Osteocyte (in vitro differentiated cells): ENCODE results near the gene GALNTL6. TPM values are rescaled to one million over a fixed set of nuclear protein-coding genes. Genes with fewer than 3 reads are reported as not detected.

Experiments used
- DNase-seq: peaks from one replicate; pipeline ENCODE4 v3.0.0; 2021; ENCODE audit warnings: mixed read lengths; ENCODE audit not compliant: unreplicated experiment; ENCODE audit errors: extremely low spot score
- H3K27ac Mint-ChIP-seq: one replicate; pipeline ENCODE4 v1.8.0; 2021; ENCODE audit warnings: mild to moderate bottlenecking, mixed read lengths; ENCODE audit not compliant: unreplicated experiment
- H3K27me3 Mint-ChIP-seq: one replicate; pipeline ENCODE4 v1.8.0; 2021; ENCODE audit warnings: mixed read lengths; ENCODE audit not compliant: unreplicated experiment
- H3K36me3 Mint-ChIP-seq: one replicate; pipeline ENCODE4 v1.8.0; 2021; ENCODE audit warnings: mixed read lengths; ENCODE audit not compliant: unreplicated experiment
- H3K4me1 Mint-ChIP-seq: one replicate; pipeline ENCODE4 v1.8.0; 2021; ENCODE audit warnings: mixed read lengths; ENCODE audit not compliant: unreplicated experiment
- H3K4me3 Mint-ChIP-seq: one replicate; pipeline ENCODE4 v1.8.0; 2021; ENCODE audit warnings: mild to moderate bottlenecking, moderate library complexity, mixed read lengths; ENCODE audit not compliant: unreplicated experiment
- H3K9me3 Mint-ChIP-seq: one replicate; pipeline ENCODE4 v1.8.0; 2021; ENCODE audit warnings: mixed read lengths; ENCODE audit not compliant: unreplicated experiment
- CTCF ChIP-seq: fragments of 200-600 bp; sonication (generic); IDR thresholded peaks from 2 replicates; pipeline ENCODE4 v1.5.0; 2021; ENCODE audit warnings: antibody characterized with exemption, mild to moderate bottlenecking, moderate library complexity
- total RNA-seq: library from RNA; stranded (reverse); gene quantifications from 2 replicates; pipeline ENCODE4 v1.2.1, GENCODE V29; 2021

GALNTL6 gene
- total RNA-seq, 1 donor from 2014 or later = not detected

- H3K27me3 Mint-ChIP-seq = no peaks in the 10 kb centered on the region
- no peak for TF ChIP-seq CTCF
- no peak overlapping the region for H3K27ac Mint-ChIP-seq
- no peaks in the 10 kb centered on the region for H3K9me3 Mint-ChIP-seq
- H3K36me3 Mint-ChIP-seq = no peaks in the 10 kb centered on the region
- no peaks in the 10 kb centered on the region for H3K4me1 Mint-ChIP-seq
- no peak for DNase-seq
- H3K4me3 Mint-ChIP-seq = no peak overlapping the region
Observed at GRCh38 chr4:172099376-172099775, 286.2 kb downstream of the GALNTL6 start.

GRCh38 chr4:172103456-172103855, 290.3 kb downstream of the GALNTL6 start:
- Mint-ChIP-seq H3K36me3 (no peaks in the 10 kb centered on the region), H3K27ac (no peak overlapping the region), H3K9me3 (peaks cover 2% of the 10 kb centered on the region), H3K4me3 (no peak overlapping the region), H3K4me1 (no peaks in the 10 kb centered on the region), H3K27me3 (no peaks in the 10 kb centered on the region)
- DNase-seq = no peak
- no peak for TF ChIP-seq CTCF

GRCh38 chr4:172104539-172104938, 291.3 kb downstream of the GALNTL6 start:
- no peaks in the 10 kb centered on the region for H3K36me3 Mint-ChIP-seq
- H3K27ac Mint-ChIP-seq = no peak overlapping the region
- peaks cover 3% of the 10 kb centered on the region for H3K9me3 Mint-ChIP-seq
- H3K4me1 Mint-ChIP-seq = no peaks in the 10 kb centered on the region
- TF ChIP-seq CTCF = no peak
- H3K27me3 Mint-ChIP-seq = no peaks in the 10 kb centered on the region
- no peak overlapping the region for H3K4me3 Mint-ChIP-seq
- no peak for DNase-seq

GRCh38 chr4:172105918-172106317, 292.7 kb downstream of the GALNTL6 start:
- H3K36me3 Mint-ChIP-seq = no peaks in the 10 kb centered on the region
- no peaks in the 10 kb centered on the region for H3K4me1 Mint-ChIP-seq
- no peak for DNase-seq
- no peak overlapping the region for H3K4me3 Mint-ChIP-seq
- H3K9me3 Mint-ChIP-seq = peaks cover 3% of the 10 kb centered on the region
- H3K27ac Mint-ChIP-seq = no peak overlapping the region
- H3K27me3 Mint-ChIP-seq = no peaks in the 10 kb centered on the region
- TF ChIP-seq CTCF = no peak

- DNase-seq = no peak
- Mint-ChIP-seq H3K36me3 (no peaks in the 10 kb centered on the region), H3K27ac (no peak overlapping the region), H3K27me3 (no peaks in the 10 kb centered on the region), H3K4me3 (no peak overlapping the region), H3K9me3 (peaks cover 3% of the 10 kb centered on the region), H3K4me1 (no peaks in the 10 kb centered on the region)
- TF ChIP-seq CTCF = no peak
Observed at GRCh38 chr4:172109466-172109865, 296.3 kb downstream of the GALNTL6 start.
